GM12872 (cell line): ENCODE data around the gene OPA3.

ENCODE experiments used
- CTCF ChIP-seq: IDR thresholded peaks from 3 replicates; pipeline ENCODE4 v1.5.1; 2011; ENCODE audit warnings: low read depth, mild to moderate bottlenecking, low read length, moderate library complexity; ENCODE audit not compliant: insufficient read depth

OPA3 gene

GRCh38 chr19:45485305-45486077 is 99.1 kb downstream of the OPA3 start:
- TF ChIP-seq CTCF: peak; percentile 98

- TF ChIP-seq CTCF: no peak
These were observed 100.2 kb downstream of the OPA3 start for GRCh38 chr19:45484273-45484945.

GRCh38 chr19:45483033-45483432 is 101.6 kb downstream of the OPA3 start:
- TF ChIP-seq CTCF: no peak

GRCh38 chr19:45478454-45479238 is 106.0 kb downstream of the OPA3 start:
- peak; percentile 94 for TF ChIP-seq CTCF

GRCh38 chr19:45477713-45478453 is 106.7 kb downstream of the OPA3 start:
- no peak for TF ChIP-seq CTCF
